ENCODE data around the gene PPP1R18.

Gene PPP1R18

DNA sequence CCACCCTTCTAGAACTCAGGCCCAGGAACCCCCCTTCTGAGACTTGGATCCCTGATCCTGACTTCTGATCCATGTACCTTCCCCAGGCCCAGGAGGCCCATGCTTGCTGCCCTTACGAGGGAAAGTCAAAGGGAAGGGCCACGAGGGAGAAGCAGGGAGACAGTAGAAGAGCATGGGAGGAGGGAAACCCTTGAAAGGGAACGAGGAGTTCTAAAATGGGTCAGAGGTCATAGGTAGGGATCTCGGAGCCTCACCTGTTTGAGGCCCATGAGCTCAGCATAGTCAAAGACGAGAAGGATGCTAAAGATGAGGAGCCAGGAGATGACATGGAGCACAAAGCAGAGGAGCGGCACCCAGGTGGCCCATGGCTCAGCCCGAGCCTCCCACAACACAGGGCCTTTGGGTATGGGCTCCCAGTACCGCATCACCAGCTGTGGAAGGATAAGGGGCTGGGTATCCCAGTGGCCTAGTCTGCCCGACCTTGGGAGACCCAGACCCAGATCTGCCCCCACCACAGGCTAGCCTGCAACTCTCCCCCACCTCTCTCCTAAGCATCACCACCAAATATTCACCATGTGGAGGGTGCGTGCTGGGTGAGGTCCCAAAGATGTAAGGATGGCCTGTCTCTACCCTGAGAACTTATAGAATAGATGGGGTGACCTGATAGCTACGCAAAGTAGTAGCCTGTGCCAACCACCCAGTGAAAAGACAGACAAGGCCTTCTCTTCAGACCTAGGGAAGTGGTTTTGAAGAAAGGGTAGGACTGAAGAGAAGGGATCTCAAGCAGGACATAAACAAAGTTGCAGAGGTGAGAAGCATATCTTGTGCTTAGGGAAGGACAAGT is 2.8 kb upstream of the PPP1R18 start:
- no peak for DNase-seq (ENCODE audit: low read depth, low spot score)

DNA sequence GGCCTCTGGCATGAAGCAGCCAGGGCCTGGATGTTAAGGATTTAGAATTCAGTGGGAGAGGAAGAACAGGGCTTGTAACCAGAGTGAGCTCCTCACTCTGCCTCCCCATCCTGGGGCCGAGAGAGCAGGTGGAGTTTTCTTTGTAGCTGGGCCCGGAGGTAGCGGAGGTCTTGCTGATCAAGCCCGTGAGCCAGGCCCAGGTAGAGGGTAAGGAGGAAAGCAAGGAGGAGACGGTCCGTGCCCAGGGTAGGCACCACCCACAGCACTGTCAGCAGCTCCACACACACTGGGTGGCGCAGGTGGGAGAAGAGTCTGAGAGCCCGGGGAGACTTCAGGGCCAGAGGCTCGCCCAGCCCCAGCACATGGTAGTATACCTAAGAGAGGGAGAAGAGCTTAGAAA is 2.1 kb upstream of the PPP1R18 start:
- DNase-seq (ENCODE audit: low read depth, low spot score) = no peak

- DNase-seq (ENCODE audit: low read depth, low spot score) = no peak
These were observed 1.4 kb upstream of the PPP1R18 start for GRCh38 chr6:30687659-30688431.

GRCh38 chr6:30686908-30687658 is 638 bp upstream of the PPP1R18 start:
- peak; percentile 90 for DNase-seq (ENCODE audit: low read depth, low spot score)

DNA sequence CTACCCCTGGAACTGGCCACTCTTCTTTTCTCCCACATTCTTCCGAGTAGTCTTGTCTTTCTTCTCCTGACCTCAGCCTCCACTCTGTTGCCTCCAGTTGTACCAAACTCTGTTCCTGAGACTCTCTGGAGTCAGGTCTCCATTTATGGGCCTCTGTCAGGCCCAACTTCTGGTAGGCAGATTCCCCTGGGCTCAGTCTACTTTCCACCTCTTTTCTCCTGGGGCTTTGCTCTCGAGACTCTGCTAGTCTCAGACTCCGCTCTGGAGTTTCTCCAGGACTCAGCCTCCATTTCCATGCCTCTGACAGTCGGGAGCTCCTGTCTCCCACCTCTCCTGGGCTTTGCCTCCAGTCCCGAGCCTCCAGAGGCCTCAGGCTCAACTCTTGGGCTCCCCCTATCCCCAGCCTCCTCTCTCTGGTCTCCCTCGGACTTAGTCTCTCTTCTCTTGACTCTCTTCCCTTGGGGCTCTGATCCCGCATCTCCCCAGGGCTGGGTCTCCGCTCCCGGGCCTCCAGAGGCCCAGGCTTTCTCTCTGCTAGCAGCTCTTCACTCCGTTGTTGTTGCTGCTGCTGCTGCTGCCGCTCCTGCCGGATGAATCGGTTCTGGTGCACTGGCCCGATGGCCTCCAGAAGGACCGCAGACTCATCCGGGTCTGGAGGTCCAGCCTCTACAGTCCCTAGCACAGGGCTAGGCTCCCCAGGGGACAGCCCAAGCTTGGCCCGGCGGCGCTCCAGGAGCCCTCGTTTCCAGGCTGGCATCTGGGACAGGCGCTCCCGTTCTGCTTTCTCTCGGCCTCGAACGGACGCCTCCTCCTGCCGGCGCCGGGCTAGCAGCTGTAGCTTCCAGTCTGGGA is 1.1 kb downstream of the PPP1R18 start:
- DNase-seq (ENCODE audit: low read depth, low spot score) = no peak

DNA sequence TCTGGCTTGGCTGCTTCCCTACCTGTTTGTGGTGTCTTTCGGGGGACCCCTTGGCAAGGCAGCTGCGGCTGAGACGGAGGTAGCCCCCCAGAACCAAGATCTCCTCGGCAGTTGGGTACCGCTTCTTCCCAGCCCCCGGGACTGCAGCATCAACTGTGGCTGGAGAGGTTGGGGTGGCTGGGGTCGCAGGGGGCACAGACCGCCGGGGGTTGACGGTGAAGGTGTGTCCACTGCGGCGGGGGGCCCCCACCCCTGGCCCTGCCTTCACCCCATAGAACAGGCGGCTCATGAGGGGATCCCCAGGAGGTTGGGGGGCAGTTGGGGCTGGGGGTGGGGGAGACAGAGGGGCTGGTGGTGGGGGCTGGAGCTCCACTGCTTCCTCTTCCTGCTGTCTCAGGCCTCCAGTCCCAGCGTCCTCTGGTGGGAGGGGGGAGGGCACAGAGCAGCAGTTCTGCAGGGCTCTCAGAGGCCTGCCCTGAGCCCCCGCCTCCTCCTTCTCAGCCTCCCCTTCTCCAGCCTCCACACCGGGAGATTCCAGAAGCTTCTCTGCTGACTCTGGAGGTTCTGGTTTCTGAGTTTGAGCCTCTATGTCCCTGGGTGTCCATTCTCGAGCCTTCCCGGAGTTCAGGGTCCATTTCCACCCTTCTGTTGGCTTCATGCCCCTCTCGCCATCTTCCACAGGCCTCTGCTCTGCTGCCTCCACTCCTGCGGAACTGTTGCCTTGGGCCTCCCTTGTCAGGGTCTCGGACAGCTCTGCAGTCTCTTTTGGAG is 1.9 kb downstream of the PPP1R18 start:
- no peak for DNase-seq (ENCODE audit: low read depth, low spot score)

DNA sequence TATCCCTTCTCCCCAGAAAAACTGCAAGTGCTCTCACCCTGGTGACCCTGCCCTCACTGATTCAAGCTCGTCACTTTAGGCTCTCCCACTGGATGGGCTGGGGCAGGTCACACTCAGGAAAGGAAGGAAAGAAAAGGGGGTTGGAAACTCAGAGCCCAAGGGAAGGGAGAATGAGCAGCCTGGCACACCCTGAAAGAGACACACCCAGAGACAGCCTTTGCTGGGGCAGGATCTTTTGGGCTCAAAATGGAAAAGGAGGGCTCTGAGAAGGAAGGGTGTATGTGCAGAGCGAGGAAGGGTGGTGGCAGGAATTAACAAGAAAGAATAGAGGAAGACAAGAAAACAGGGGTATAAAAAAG is 2.5 kb downstream of the PPP1R18 start:
- DNase-seq (ENCODE audit: low read depth, low spot score) = no peak

DNA sequence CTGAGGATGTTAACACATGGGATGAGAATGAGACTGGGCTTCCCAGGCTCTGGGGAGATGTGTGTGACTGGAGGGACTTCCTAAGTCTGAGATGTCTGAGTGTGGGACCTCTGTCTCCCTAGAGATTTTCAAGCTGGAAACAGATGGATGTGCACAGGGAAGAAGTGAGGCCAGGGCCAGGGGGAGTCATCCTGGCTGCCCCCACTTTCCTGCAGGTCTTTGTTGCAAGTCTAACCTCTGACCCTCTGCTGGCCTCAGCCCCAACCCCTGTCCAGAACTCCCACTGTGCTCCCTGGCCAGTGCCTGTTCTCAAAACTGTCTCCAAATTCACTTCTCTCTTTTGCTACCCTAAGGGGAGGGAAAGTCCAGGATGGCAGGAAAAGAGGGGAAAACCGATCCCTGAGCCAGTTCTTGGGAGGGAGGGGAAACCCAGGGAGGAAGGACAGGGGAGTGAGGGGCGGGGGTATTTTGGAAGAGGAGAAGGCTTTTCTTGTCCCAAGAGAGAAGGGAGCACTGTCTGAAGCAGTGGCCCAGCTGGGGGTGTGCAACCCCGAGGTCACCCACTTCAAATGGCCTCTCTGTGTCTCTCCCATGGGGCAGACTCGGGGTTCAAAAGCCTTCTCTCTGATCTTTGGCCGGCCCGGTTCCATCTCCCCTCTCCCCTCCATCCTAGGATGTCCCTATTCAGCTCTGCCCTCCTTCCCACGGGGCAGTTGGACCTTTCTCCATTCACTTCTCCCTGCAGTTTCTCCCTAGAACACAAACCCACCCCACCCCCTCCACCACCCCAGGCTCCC is 3.1 kb downstream of the PPP1R18 start:
- DNase-seq (ENCODE audit: low read depth, low spot score) = no peak

- peak; percentile 77 for DNase-seq (ENCODE audit: low read depth, low spot score)
These were observed 4.0 kb downstream of the PPP1R18 start for GRCh38 chr6:30682143-30683117.

DNA sequence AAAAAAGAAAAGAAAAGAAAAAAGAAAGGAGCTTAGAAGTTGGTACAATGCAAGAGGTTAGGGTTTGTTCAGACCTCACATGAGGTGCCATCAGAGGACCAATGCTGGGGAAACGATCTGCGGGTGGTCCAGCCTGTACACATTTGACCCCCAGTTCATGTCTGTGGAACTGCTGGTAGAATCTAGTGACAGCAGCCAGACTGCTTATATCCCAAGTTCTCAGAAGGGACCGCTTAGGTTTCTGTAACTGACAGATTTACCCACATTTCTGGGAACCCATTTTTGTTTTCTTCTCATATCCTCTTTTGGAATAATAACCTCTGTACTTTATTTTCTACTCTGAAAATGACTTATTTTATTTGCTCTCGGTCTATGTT is 4.7 kb downstream of the PPP1R18 start:
- DNase-seq (ENCODE audit: low read depth, low spot score) = no peak

DNA sequence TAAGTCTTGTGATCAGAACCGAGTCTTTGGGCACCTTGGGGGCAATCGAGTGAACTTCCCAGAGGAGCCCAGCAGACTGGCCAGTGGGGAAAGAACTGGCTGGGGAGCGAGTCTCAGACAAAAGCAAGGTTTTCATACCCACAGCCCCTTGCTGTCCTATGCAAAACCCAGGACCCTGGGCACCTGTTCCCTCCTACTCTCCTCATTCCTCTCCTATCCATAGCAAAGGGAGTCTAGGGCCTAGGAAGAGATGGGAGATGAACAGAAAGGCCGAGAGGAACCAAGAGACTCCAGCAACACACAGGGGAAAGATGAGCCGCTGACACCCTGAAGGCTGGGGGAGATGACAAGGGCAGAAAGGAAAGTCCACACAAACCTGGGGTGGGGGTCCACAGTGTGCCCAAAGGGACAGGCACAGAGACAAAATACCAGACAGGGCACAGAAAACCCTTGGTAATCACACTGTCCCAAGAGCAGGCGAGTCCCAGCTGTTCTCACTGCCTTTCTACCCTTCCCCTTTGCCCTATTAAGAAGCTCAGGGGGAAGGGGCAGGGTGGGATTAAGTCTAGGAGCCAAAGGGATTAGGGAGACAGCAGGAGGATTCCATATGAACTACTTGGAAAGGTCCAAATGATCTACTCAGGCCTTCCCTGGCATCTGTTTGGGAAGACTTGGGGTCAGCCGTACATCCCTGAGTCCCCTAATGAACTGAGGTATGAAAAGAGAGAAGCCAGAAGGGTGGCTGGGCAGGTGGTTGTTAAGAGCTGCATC is 6.5 kb downstream of the PPP1R18 start:
- DNase-seq (ENCODE audit: low read depth, low spot score) = no peak

- no peak for DNase-seq (ENCODE audit: low read depth, low spot score)
These were observed 7.3 kb downstream of the PPP1R18 start for GRCh38 chr6:30678964-30679726.

GRCh38 chr6:30676660-30677285 is 9.7 kb downstream of the PPP1R18 start:
- DNase-seq (ENCODE audit: low read depth, low spot score) = no peak

DNA sequence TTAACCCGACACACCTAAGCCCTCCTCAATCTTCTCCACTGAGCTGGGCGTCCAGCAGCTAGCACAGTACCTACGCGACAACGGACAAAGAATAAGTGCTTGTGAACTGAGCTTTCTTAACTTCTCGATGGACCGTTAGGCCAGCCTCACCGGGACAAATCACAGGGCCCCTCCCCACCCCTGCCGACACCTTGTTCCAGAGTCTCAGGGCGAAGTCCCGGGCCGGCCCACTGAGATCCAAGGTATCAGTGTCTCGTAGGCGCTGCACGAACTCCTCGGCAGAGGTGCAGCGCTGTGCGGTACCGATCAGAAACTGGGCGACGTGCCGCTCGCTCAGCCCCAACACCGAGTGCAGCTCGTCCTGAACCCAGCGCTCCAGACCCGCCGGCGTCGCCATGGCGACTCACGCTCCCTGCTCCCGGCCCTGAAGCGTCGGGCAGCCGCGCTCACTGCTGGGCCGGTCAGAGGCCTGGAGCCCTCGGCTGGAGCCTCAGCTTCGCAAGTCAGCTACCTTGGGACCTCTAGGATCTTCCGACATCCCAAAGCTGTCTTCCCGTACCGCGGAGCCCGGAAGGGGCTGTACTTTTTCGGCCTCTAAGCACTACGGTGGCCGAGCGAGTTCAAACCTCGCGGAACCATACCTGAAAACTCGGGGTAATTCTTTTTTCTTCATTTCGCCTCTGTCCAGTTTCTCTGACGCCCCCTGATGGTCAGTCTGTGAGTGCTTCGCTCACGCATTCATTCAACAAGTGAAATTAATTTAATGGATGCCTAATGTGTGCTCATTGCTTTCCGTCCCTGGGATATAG is 13.8 kb downstream of the PPP1R18 start, which contains the start of gene DHX16:
TSS of gene DHX16 (minus strand) at position 562 of the 809 bp plus-strand sequence. CDS start at position 397, 165 bp downstream.
- DNase-seq (ENCODE audit: low read depth, low spot score) = peak; percentile 96

DNA sequence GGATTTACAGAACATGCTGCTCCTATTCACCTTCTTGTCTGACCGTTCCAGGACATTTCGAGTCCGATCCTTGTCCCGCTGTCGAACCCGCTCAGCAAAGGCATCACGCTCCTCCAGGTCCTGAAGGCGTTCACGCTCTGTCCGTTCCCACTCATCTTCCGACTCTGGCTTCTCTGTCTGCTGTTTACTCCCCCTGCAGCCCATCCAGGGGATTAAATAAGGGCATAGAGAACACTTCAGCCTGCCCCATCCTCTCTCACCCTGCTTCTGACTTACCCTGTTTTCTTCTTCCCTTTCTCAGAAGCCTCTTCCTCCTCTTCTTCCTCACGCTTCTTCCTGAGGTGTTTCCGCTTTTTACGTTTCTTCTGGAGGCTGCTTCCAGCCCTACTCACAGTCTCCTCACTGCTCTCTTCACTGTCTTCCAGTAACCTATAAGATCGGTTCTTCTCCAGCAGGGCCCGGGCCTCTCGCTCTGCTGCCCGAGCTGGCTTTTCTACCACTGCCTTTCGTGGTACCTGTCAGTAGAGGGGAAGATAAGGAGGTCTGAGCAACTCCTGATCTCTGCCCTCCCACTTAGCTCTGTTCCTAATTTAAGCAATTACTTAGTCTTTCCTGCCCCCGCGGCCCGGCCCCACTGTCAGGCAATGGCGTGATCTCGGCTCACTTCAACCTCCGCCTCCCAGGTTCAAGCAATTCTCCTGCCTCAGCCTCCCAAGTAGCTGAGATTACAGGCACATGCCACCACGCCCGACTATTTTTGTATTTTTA is 15.5 kb downstream of the PPP1R18 start:
- DNase-seq (ENCODE audit: low read depth, low spot score) = no peak

All from smooth muscle cell of the brain vasculature (primary cell).